ENCODE measurements around the gene FATE1. TPM values are rescaled to one million over a fixed set of nuclear protein-coding genes. Genes with fewer than 3 reads are reported as not detected.

The FATE1 gene
- total RNA-seq (2014; rRNA removed; shearing (Covaris generic)) (not detected in 2 replicates), total RNA-seq (2022) (not detected in 2 replicates), Bru-seq, nascent RNA (not detected), BruChase-seq, experiment 1, labeled RNA remaining after a 6-hour chase (not detected), BruChase-seq, experiment 2, labeled RNA remaining after a 2-hour chase (not detected)
- long read RNA-seq: 0 reads

- CTCF ChIA-PET (ENCODE audit: unreplicated experiment): no interaction called here
- Histone ChIP-seq H3K79me2 (ENCODE audit: insufficient read depth, low read depth, low read length) (no peaks in the 10 kb centered on the region), H2AFZ (ENCODE audit: low read length) (no peak within 1 kb of the TSS), H3K9me3 (ENCODE audit: low read length) (no peaks in the 10 kb centered on the region), H3K27ac (ENCODE audit: low read depth, low read length, poor library complexity, severe bottlenecking) (no peak within 1 kb of the TSS), H3K4me1 (ENCODE audit: insufficient read depth, low read length, poor library complexity, severe bottlenecking) (no peaks in the 10 kb centered on the region), H4K20me1 (ENCODE audit: insufficient read depth, low read length) (no peaks in the 10 kb centered on the region), H3K4me2 (ENCODE audit: low read length) (no peak within 1 kb of the TSS), H3K4me3 (ENCODE audit: low read depth, low read length, poor library complexity, severe bottlenecking) (no peak within 1 kb of the TSS), H3K9me2 (ENCODE audit: insufficient read depth, low read length) (no peaks in the 10 kb centered on the region), H3K36me3 (ENCODE audit: insufficient read depth, low read length) (no peaks in the 10 kb centered on the region)
- intact Hi-C loops (cut with micrococcal nuclease; ENCODE audit: unreplicated experiment): no loop called here
- TF ChIP-seq EZH2phosphoT487 (IDR thresholded peaks at IDR 0.05; ENCODE audit: borderline replicate concordance, low read depth, low read length): no peak
- no peak for TF ChIP-seq CTCF (conservative IDR thresholded peaks at IDR 0.05; ENCODE audit: low read length)
- POLR2A ChIA-PET: no interaction called here
- DNase-seq (ENCODE audit: low spot score): no peak
- no TSS peak for BruUV-seq (replicated peaks)
These were observed at the start of gene FATE1 for GRCh38 chrX:151715752-151716151. Gene FATE1, plus strand, starts transcription at chrX:151716035. Its CDS starts 85 bp downstream, at chrX:151716120.

- DNase-seq (ENCODE audit: low spot score): no peak
- Histone ChIP-seq H3K9me2 (ENCODE audit: insufficient read depth, low read length) (no peaks in the 10 kb centered on the region), H3K79me2 (ENCODE audit: insufficient read depth, low read depth, low read length) (no peaks in the 10 kb centered on the region), H4K20me1 (ENCODE audit: insufficient read depth, low read length) (no peaks in the 10 kb centered on the region), H2AFZ (ENCODE audit: low read length) (no peak overlapping the region), H3K4me3 (ENCODE audit: low read depth, low read length, poor library complexity, severe bottlenecking) (no peak overlapping the region), H3K27ac (ENCODE audit: low read depth, low read length, poor library complexity, severe bottlenecking) (no peak overlapping the region), H3K9me3 (ENCODE audit: low read length) (no peaks in the 10 kb centered on the region), H3K36me3 (ENCODE audit: insufficient read depth, low read length) (no peaks in the 10 kb centered on the region), H3K4me1 (ENCODE audit: insufficient read depth, low read length, poor library complexity, severe bottlenecking) (no peaks in the 10 kb centered on the region), H3K4me2 (ENCODE audit: low read length) (no peak overlapping the region)
- TF ChIP-seq EZH2phosphoT487 (IDR thresholded peaks at IDR 0.05; ENCODE audit: borderline replicate concordance, low read depth, low read length) (no peak), CTCF (conservative IDR thresholded peaks at IDR 0.05; ENCODE audit: low read length) (no peak)
- POLR2A ChIA-PET: no interaction called here
- BruUV-seq (replicated peaks): no TSS peak
- intact Hi-C loops (cut with micrococcal nuclease; ENCODE audit: unreplicated experiment): no loop called here
- CTCF ChIA-PET (ENCODE audit: unreplicated experiment): no interaction called here
These were observed 40.6 kb upstream of the FATE1 start for GRCh38 chrX:151675121-151675746.

- no peak overlapping the region for H3K4me3 ChIP-seq (ENCODE audit: low read depth, low read length, poor library complexity, severe bottlenecking)
- intact Hi-C loops (cut with micrococcal nuclease; ENCODE audit: unreplicated experiment): no loop called here
- H3K79me2 ChIP-seq (ENCODE audit: insufficient read depth, low read depth, low read length): no peaks in the 10 kb centered on the region
- no peak overlapping the region for H3K4me2 ChIP-seq (ENCODE audit: low read length)
- no peaks in the 10 kb centered on the region for H3K9me2 ChIP-seq (ENCODE audit: insufficient read depth, low read length)
- no TSS peak for BruUV-seq (replicated peaks)
- CTCF ChIA-PET (ENCODE audit: unreplicated experiment): no interaction called here
- H4K20me1 ChIP-seq (ENCODE audit: insufficient read depth, low read length): no peaks in the 10 kb centered on the region
- no peak overlapping the region for H2AFZ ChIP-seq (ENCODE audit: low read length)
- no peaks in the 10 kb centered on the region for H3K36me3 ChIP-seq (ENCODE audit: insufficient read depth, low read length)
- POLR2A ChIA-PET: no interaction called here
- no peak overlapping the region for H3K27ac ChIP-seq (ENCODE audit: low read depth, low read length, poor library complexity, severe bottlenecking)
- no peak for TF ChIP-seq EZH2phosphoT487 (IDR thresholded peaks at IDR 0.05; ENCODE audit: borderline replicate concordance, low read depth, low read length)
- no peak for TF ChIP-seq CTCF (conservative IDR thresholded peaks at IDR 0.05; ENCODE audit: low read length)
- DNase-seq (ENCODE audit: low spot score): no peak
- H3K4me1 ChIP-seq (ENCODE audit: insufficient read depth, low read length, poor library complexity, severe bottlenecking): no peaks in the 10 kb centered on the region
- no peaks in the 10 kb centered on the region for H3K9me3 ChIP-seq (ENCODE audit: low read length)
These were observed 39.6 kb upstream of the FATE1 start for GRCh38 chrX:151676196-151676595.
